ENCODE measurements around the gene PDCD2L. TPM values are rescaled to one million over a fixed set of nuclear protein-coding genes. Genes with fewer than 3 reads are reported as not detected.
A peak's percentile ranks its signal among the peaks of the same experiment; 100 is the strongest.

PDCD2L gene
- total and polyA plus RNA-seq, 9 donors: 6.6 to 15.1 (median 8.9) TPM

GRCh38 chr19:34411216-34411615, 7.0 kb downstream of the PDCD2L start:
- intact Hi-C loops (cut with DNase I): no loop called here
- Histone ChIP-seq H3K27me3 (no peaks in the 10 kb centered on the region), H3K4me1 (ENCODE audit: insufficient read depth) (no peaks in the 10 kb centered on the region), H3K4me3 (no peak overlapping the region), H3K27ac (no peak overlapping the region), H3K36me3 (no peaks in the 10 kb centered on the region), H3K9me3 (no peaks in the 10 kb centered on the region)
- no peak for DNase-seq
- 94 to 97% (median 96%) methylated on average over 13 of the region's 13 CpGs for WGBS, 3 donors
- no peak for TF ChIP-seq POLR2A (IDR thresholded peaks at IDR 0.05)

- TF ChIP-seq EP300 (IDR thresholded peaks at IDR 0.05) (no peak), CTCF (IDR thresholded peaks at IDR 0.05) (no peak), POLR2A (IDR thresholded peaks at IDR 0.05) (no peak)
- Histone ChIP-seq H3K4me1 (ENCODE audit: insufficient read depth) (no peaks in the 10 kb centered on the region), H3K36me3 (no peaks in the 10 kb centered on the region), H3K9me3 (no peaks in the 10 kb centered on the region), H3K27ac (no peak overlapping the region), H3K4me3 (no peak overlapping the region), H3K27me3 (no peaks in the 10 kb centered on the region)
- 90 to 92% (median 90%) methylated on average over 7 of the region's 7 CpGs for WGBS, 3 donors
- intact Hi-C loops (cut with DNase I): no loop called here
- no peak for DNase-seq
Observed at GRCh38 chr19:34416021-34416545, 11.9 kb downstream of the PDCD2L start.

- Histone ChIP-seq H3K27me3 (no peaks in the 10 kb centered on the region), H3K36me3 (no peaks in the 10 kb centered on the region), H3K27ac (no peak overlapping the region), H3K9me3 (no peaks in the 10 kb centered on the region), H3K4me3 (no peak overlapping the region), H3K4me1 (ENCODE audit: insufficient read depth) (no peaks in the 10 kb centered on the region)
- TF ChIP-seq CTCF (IDR thresholded peaks at IDR 0.05): no peak
- TF ChIP-seq POLR2A (IDR thresholded peaks at IDR 0.05): no peak
- no peak for TF ChIP-seq EP300 (IDR thresholded peaks at IDR 0.05)
- intact Hi-C loops (cut with DNase I): no loop called here
- DNase-seq: no peak
- WGBS, 3 donors: 94 to 96% (median 95%) methylated on average over 4 of the region's 4 CpGs
Observed at GRCh38 chr19:34418300-34418699, 14.1 kb downstream of the PDCD2L start.

DNA sequence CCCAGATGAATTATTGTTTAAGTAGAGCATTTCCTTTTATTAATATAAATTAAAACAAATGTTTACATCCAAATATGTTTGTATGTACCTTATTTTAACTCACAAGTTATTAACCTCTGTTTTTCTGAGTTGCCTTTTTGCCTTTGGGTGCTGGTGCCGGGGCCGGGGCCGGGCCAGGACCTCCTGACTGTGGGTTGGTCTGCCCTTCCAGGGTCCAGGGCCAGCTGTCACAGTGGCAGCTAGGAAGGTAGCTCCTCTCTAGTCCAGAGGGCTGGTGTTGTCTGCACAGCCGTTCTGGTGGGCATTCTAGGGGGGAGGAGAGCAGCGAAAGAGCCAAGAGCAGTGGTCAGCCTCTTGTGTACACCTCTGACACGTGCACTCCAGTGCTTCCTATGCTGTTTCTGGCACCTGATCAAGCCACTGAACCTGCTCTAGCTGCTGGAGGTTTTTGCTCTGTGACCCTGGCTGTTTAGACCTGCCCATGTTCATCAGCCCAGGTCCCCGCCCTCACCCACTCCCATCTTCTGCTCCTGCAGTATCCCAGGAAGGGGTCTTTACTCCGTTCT, 22.0 kb downstream of the PDCD2L start:
- Histone ChIP-seq H3K4me3 (no peak overlapping the region), H3K9me3 (no peaks in the 10 kb centered on the region), H3K27me3 (no peaks in the 10 kb centered on the region), H3K36me3 (no peaks in the 10 kb centered on the region), H3K27ac (no peak overlapping the region), H3K4me1 (ENCODE audit: insufficient read depth) (peaks cover 7% of the 10 kb centered on the region)
- TF ChIP-seq EP300 (IDR thresholded peaks at IDR 0.05): no peak
- intact Hi-C loops (cut with DNase I): no loop called here
- WGBS, 3 donors: 83 to 89% (median 86%) methylated on average over 8 of the region's 8 CpGs
- DNase-seq: no peak

DNA sequence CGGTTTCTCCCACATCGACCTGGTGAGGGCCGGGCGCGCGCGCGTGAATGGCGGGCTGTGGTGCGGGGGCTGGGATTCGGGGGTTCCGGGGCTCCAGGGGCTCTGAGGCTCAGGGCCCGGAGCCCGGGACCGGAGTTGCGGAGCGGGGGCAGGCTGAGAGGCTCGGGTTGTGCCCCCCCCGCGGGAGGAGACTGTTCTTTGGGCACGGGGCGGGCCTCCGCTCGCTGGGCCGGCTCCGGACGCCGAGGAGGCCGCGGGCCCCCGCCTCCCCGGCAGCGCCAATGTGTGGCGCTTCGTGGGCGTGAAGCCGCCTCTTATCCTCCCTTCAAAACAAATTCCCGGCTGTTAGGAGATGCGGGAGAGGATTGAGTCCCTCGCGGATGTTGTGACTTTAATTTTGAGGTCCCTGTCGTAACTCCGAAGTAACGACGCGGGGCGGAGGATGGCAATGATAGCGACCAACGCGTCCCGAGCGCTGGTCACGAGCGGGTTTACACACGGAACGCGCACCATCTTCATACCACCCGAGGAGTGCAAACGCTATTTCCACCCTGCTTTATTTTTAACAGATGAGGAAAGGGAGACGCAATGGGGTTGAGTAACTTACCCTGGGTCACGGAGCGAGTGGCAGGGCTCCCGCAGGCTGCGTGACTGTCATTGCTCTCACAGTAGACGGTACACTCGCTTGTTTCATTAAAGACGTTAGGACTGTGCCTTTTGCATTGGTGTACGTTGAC, 24.5 kb downstream of the PDCD2L start:
- peak overlapping the region; percentile 95 for H3K4me3 ChIP-seq
- WGBS, 3 donors: 0% methylated on average over 32 to 68 of the region's 68 CpGs
- TF ChIP-seq EP300 (IDR thresholded peaks at IDR 0.05) (no peak), POLR2A (IDR thresholded peaks at IDR 0.05) (no peak), CTCF (IDR thresholded peaks at IDR 0.05) (no peak)
- no peaks in the 10 kb centered on the region for H3K9me3 ChIP-seq
- no peaks in the 10 kb centered on the region for H3K27me3 ChIP-seq
- intact Hi-C loops (cut with DNase I): no loop called here
- peaks cover 14% of the 10 kb centered on the region for H3K4me1 ChIP-seq (ENCODE audit: insufficient read depth)
- peak overlapping the region; percentile 51 to 91 for H3K27ac ChIP-seq
- H3K36me3 ChIP-seq: no peaks in the 10 kb centered on the region
- no peak for DNase-seq
